Measurements from ENCODE around the gene PYGO2.
"Not testable (repeated sequence)": the region's sequence is repeated elsewhere in the genome, so short reads cannot be mapped to it uniquely, and the experiment has no call there.

Gene PYGO2

GRCh38 chr1:154977762-154978161 is 16.2 kb upstream of the PYGO2 start:
- not testable (repeated sequence) for DNase-seq

GRCh38 chr1:154975409-154976059 is 14.0 kb upstream of the PYGO2 start:
- DNase-seq = peak; percentile 50

DNA sequence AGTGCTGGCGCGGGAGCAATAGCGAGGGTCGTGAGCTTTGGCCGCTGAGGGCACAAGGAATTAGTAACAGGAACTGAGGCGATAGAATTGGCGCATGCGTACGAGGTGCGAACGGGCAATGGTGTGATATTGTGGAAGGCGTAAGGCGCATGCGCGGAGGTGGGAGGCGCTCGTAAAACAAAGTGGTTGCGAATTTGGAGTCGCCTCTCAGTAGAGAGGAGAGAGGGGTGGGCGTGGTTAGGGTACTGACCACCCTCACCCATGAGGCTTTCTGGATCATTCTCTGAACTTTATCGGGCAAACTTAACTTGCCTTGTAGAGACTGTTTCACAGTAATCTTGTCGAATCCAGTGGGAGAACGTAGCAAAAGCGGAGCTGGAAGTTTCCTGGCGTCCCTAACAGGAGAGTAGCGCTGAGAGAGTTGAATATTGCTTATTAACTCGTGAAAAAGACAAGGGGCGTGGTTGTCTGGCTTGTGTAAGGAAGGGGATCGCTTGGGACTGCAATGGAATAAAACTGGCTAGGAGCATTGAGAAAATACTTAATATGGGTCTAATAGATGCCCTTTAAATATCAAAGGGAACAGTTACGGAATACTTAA is 13.3 kb upstream of the PYGO2 start:
- peak; percentile 97 for DNase-seq

- DNase-seq = peak; percentile 96
These were observed 12.7 kb upstream of the PYGO2 start, which contains the start of gene CKS1B for GRCh38 chr1:154974102-154974807. Gene CKS1B (plus strand): TSS chr1:154974681. CDS start chr1:154974746, 65 bp downstream.

DNA sequence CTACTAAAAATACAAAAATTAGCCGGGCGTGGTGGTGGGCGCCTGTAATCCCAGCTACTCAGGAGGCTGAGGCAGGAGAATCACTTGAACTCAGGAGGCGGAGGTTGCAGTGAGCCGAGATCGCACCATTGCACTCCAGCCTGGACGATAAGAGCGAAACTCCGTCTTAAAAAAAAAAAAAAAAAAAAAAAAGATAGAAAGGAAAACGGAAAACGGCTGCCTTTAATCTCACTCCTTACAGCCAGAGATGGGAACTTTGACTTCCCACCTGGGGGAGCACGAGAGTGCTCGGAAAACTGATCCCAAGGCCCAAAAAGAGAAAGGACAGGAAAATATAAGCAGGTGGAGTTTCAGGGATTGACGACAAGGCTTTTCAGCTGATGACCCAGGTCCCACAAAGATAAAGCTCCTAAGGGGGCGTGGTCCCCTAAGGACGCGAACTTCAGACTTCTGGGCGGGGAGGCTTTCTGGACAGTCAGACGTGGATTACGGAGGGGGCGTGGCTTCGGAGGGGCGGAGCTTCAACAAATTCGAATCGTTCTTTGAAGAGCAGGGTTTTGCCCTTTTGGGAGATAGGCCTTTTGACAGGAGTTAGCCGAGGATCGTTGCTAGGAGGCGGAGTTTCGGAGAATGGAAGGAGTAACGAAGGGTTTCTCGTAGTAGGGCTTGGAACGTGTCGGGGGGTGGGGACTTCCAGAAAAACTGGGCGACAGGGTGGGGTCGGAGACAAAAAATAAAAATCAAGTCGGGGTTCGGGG is 11.9 kb upstream of the PYGO2 start:
- peak; percentile 94 for DNase-seq

GRCh38 chr1:154972517-154973343 is 11.1 kb upstream of the PYGO2 start:
- no peak for DNase-seq

DNA sequence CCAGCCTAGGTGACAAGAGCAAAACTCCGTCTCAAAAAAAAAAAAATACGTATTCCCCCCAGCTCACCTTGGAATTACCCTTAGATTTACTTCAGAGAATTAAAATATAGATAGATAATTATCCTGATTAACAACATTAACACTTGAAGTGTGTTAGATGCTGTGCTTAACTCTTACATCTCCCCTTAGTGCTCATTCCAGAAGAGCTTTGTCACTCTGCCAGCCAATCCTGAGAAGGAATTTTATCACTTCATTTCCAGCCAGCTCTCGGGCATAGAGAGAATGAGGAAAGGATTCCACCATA is 10.6 kb upstream of the PYGO2 start:
- no peak for DNase-seq

DNA sequence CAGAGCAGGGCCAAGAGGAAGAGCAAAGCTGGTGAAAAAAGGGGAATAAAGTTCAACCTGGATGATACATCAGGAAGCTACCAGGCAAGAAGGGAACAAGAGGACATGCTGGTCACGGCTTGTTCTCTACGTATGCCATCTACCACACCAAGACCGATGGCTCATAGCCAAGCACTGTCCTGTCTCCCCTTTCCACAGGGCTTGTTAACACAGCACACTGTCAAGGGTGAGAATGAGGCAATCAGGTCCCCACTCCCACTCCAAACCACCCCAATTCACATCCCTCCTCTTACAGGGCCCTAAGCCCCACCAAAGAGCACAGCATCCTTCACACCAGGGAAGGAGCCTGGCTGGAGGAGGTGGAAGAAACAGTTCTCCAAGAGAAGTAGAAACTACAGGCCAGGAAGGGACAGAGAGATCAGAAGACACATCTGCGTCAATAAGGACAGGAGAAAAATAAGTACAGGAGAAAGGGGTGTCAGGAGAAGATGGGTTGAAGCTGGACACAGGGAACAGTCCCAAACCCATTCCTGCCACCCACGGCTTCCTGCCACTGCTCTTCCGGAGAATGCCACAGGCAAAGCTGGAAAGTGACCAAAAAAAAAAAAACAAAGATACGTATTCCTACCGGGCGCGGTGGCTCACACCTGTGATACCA is 9.9 kb upstream of the PYGO2 start:
- DNase-seq = no peak

DNA sequence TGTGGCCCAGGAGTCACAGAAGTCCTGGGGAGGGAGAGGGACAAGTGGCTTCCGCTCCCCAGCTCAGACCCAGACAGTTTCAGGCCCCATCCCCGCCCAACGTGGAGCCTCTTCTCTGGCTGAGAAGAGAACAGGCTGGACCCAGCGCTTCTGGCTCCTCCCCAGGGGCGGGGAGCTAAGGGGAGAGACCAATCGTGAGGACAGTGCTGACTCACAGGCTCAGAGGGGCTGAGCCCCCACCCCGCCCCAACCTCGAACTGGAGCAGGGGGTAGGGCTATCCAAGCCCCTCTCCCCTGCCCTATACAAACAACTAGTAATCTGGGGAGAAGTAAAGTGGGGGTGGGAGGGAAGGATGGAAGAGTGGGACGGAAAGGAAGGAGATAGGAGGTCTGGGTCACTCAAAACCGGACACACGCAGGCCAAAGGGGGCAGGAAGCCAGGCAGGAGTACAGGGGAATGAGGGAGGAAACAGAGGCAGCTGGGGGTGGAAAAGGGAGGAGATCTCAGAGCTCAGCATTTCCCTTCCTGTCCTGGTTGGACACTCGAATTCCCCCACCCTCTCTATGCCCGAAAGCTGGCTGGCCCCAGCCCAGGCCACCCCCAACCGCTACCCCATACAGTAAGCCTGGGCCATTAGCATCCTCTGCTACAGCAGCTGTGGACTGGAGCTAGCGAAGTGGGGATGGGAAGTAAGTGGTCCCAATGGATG is 9.2 kb upstream of the PYGO2 start, which contains the start of gene SHC1:
Gene SHC1 (minus strand): TSS at position 117 of the 710 bp plus-strand sequence. CDS start 221 bp downstream, outside the sequence.
- peak; percentile 56 for DNase-seq

- DNase-seq = no peak
These were observed 8.4 kb upstream of the PYGO2 start for GRCh38 chr1:154969860-154970452.

- no peak for DNase-seq
These were observed 7.7 kb upstream of the PYGO2 start for GRCh38 chr1:154969246-154969645.

GRCh38 chr1:154968731-154969130 is 7.1 kb upstream of the PYGO2 start:
- no peak for DNase-seq

DNA sequence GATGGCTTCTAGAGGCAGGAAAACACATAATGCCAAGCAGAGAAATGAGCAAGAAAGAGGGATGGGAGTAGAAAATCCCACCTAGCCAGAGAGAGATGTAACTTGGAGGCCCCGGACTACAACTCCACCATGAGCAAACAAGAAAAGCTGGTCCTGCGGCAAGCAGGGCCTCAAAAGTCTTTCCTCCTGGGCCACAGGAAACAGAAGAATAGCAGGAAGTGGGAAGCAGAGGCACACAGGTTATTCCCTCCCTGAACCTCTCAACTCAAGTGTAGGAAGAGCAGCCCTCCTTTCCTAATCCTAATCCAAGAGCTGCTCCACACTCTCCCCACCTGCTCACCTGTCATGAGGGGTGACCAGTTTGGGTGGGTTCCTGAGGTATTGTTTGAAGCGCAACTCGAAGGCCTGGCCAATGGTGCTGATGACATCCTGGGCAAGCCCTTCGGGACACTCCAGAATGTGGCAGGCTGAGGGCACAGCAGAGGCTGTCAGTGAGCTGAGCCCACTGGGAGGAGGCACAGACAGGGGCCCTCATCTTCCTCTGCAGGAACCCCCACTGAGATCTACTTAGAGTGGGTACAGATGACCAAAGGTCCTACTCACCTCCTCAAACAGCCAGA is 5.9 kb upstream of the PYGO2 start:
- no peak for DNase-seq

- no peak for DNase-seq
These were observed 4.5 kb upstream of the PYGO2 start for GRCh38 chr1:154966111-154966510.

DNA sequence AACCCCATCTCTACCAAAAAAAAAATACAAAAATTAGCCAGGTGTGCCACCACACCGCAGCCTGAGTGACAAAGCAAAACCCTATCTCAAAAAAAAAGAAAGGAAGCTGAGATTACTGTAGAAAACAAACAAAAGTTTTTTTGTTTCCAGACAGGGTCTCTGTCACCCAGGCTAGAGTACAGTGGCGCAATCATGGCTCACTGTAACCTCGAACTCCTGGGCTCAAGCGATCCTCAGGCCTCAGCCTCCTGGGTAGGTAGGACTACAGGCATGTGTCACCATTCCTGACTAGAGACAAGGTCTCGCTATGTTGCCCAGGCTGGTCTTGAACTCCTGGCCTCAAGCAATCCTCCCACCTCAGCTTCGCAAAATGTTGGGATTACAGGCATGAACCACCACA is 2.8 kb upstream of the PYGO2 start:
- DNase-seq = no peak

DNA sequence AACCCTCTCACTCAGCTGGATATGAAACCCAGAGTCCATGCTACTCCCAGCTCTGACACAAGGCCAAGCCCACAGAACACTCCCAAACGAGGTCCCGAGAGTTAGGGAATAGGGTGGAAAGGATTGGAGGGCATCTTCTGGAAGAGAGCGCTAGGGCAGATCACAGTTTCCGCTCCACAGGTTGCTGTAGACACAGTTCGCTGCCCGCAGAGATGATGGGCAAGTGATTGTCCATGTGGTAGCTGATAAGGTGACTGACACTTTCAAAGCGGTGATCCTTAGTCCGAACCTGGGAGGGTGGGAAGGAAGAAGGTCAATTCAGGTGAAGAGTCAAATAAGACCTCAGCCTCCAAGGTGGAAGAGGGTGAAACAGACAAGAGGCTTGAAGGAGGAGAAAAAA is 2.1 kb upstream of the PYGO2 start:
- no peak for DNase-seq

- no peak for DNase-seq
These were observed 1.3 kb upstream of the PYGO2 start for GRCh38 chr1:154962795-154963330.

GRCh38 chr1:154962156-154962749 is 671 bp upstream of the PYGO2 start:
- no peak for DNase-seq

DNA sequence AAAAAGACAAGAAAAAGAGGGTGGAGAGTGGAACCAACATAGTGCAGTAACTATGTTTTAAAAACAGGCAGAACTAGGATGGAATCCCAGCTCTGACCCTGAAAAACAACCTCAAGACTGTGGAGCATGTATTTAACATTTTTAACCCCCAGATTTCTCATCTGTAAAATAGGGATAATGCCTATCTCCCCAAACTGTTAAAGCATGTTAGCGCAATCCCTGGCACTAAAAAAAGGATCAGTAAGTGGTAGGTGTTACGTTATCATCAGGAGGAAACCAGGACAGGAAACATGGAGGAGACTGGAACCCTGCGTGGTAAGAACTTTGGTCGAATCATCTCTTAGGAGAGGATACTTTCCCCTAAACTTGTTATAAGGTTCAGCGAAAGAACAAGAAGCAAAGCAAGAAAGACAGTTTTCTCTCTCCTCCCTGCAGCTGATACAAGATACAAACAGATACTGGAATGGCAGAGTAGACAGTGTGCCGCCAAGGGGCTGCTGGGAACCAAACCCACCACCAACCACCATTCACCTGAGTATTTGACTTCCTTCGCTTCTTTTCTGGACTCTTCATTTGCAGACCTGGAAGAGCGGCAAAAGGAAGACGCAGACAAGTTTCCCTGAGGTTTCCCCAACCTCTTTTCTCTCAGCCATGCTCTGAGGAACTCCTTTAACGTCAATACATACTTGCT is 991 bp downstream of the PYGO2 start:
- DNase-seq = no peak

Data from CD4-positive, alpha-beta T cell treated with Interleukin-6 for 4 hours (primary cell).